Stomach (tissue), 4 donors: ENCODE results near the gene SMIM1.

Experiments used
- POLR2A ChIP-seq, 4 donors: fragments of 450-650 bp; IDR thresholded peaks; one replicate each; pipeline ENCODE4 v1.6.1; 2016; ENCODE audit warnings: antibody characterized with exemption in 4 of 4, control low read depth in 2 of 4, mild to moderate bottlenecking in 1 of 4, moderate library complexity in 1 of 4
- POLR2AphosphoS5 ChIP-seq, 3 donors: sonication (generic); formaldehyde crosslinking; IDR thresholded peaks; one replicate each; pipeline ENCODE4 v1.6.1; 2016; ENCODE audit warnings: antibody characterized with exemption in 3 of 3
- TF ChIP-seq, protein P1 (sequence below), 7 experiments: fragments of 450-650 bp in 4 of 7; fragments of 200-600 bp in 3 of 7; sonication (generic) in 3 of 7; IDR thresholded peaks; one replicate each; pipeline ENCODE4 v1.5.1; 2016 to 2019; ENCODE audit warnings: antibody characterized with exemption in 7 of 7, control low read depth in 2 of 7, mild to moderate bottlenecking in 1 of 7

DNA sequence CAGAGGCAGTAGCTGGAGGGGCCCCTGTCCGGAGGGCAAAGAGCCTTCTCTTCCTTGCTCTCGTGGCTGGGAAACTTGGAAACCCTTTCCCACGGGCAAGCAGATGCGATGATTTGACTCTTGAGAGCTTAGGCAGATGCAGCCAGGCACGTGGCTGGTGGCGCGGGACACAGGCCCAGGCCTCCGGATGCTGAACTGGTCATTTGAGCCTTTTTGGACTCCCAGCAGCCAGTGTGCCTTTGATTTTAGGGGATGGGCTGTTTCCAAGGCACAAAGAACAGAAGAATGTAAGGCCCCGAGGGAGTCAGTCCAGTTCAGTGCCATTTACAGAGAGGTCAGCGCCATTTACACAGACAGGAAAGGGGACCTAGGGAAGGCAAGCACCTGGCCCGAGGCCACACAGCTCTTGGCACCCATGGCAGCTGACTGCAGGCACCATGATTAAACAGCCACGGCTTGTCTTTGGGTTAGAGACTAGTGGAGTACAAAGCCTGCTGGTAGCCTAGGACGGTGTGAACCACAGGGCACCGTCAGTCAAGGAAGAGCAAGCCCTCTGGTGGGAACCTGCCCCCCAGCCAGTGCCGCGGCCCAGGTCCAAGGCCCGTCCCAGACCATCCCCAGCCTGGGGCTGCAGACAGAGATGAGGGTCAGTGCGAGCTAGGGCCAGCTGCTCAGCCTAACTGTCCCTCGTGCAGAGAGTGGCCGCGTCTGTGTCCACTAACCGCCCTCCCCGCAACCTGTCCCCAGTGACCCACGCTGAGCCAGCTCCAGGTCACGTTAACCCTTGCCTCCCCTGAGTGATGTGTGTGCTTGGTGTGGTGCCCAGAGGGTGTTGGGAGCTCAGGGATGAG lies 40.7 kb upstream of the SMIM1 start:
- TF ChIP-seq, protein P1, sequence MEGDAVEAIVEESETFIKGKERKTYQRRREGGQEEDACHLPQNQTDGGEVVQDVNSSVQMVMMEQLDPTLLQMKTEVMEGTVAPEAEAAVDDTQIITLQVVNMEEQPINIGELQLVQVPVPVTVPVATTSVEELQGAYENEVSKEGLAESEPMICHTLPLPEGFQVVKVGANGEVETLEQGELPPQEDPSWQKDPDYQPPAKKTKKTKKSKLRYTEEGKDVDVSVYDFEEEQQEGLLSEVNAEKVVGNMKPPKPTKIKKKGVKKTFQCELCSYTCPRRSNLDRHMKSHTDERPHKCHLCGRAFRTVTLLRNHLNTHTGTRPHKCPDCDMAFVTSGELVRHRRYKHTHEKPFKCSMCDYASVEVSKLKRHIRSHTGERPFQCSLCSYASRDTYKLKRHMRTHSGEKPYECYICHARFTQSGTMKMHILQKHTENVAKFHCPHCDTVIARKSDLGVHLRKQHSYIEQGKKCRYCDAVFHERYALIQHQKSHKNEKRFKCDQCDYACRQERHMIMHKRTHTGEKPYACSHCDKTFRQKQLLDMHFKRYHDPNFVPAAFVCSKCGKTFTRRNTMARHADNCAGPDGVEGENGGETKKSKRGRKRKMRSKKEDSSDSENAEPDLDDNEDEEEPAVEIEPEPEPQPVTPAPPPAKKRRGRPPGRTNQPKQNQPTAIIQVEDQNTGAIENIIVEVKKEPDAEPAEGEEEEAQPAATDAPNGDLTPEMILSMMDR (IDR thresholded peaks at IDR 0.05): no peak
- TF ChIP-seq POLR2AphosphoS5 (IDR thresholded peaks at IDR 0.05) (no peak), POLR2A (IDR thresholded peaks at IDR 0.05) (no peak)
